Right forelimb (tissue), 1 donor: Measurements from ENCODE around the gene AFG3L2.

Experiments used
- DNase-seq: peaks from one replicate; pipeline ENCODE4 v3.0.0-alpha.2; 2018

Gene AFG3L2

GRCh38 chr18:12299862-12300261 lies 77.2 kb downstream of the AFG3L2 start:
- DNase-seq = no peak

- DNase-seq = no peak
These were observed 80.6 kb downstream of the AFG3L2 start for GRCh38 chr18:12296457-12296856.

GRCh38 chr18:12296087-12296403 lies 81.0 kb downstream of the AFG3L2 start:
- no peak for DNase-seq

DNA sequence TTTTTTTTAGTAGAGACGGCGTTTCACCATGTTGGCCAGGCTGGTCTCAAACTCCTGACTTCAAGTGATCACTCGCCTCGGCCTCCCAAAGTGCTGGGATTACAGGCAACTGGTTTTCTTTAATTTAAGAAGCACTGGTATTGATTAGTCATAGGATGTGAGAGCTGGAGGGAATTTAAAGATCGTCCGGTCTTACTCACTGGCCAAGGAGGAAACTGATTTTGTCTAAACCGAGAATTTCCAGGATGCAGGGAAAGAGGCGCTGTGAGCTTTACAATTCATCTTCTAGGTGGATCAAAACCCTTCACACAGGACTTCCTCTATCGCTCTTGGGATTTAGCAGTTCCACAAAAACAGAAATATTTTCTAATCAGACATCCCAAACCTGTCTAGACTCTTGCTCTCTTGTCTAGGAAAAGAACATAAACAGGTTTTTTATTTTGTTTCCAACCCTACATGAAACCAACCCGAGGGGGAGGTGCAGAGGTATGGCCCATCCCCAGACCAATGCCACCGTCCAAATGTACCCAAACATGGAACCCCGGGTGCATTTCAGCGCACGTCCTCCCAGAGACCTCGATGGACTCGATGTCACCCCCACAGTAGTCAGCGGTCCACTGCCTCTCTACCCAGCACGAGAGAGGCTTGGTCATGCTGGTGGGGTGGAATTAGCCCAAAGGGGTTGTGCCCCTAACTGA lies 81.5 kb downstream of the AFG3L2 start:
- no peak for DNase-seq

- DNase-seq = no peak
These were observed 83.2 kb downstream of the AFG3L2 start for GRCh38 chr18:12293831-12294230.

- DNase-seq = no peak
These were observed 85.3 kb downstream of the AFG3L2 start for GRCh38 chr18:12291690-12292089.

DNA sequence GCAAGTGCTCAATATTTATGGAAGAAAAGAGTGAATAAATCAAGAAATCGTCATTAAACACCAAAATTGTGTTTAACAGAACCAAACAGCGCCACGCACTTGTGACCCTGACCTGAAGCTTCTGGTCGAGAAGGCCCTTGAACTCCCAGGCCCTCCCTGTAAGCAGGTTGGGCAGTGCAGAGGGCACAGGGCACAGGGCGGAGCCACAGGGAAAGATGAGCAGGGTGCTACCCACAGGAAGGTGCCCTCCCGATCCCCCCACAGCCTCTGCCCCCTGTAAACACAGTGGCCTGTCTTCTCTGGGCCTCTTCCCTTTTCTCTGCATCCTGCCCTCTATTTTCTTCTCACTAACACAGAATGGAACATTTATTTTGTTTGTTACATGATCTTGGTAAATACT lies 85.9 kb downstream of the AFG3L2 start:
- DNase-seq = no peak

DNA sequence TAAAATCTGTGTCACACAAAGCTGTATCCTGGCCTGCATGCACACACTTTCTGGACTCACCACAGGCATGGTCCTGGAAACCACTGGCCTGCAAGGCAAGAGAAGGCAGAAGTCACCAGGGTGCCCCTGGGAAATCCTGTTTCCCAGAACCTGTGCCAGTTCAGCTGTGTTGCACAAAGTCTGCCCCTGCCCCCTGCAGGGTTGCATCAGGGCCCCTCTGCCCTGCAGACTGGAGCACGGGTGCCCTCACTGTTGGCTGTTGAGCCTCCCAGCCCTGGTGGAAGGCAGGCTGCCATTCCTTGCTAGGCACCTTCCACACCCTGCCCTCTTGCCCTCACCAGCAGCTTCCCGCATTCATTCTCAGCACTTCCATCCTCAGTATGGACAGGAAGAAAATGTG lies 86.9 kb downstream of the AFG3L2 start:
- no peak for DNase-seq

DNA sequence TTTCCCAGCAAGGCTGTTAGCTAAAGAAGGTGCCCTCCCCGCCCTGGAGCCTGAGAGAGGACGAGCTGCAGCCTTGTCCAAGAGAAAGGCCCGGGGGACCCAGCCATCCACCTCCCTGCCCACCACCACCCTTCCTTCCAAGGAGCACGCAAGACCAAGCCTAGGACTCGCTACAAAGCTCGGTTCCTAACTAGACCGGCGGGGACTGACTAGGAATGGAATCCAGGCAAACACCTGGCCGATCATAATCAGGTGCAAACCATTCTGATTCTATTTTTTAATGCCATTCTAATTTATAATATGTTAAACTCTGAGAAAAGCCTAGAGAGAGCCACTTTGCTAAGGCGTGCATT lies 88.6 kb downstream of the AFG3L2 start:
- no peak for DNase-seq

DNA sequence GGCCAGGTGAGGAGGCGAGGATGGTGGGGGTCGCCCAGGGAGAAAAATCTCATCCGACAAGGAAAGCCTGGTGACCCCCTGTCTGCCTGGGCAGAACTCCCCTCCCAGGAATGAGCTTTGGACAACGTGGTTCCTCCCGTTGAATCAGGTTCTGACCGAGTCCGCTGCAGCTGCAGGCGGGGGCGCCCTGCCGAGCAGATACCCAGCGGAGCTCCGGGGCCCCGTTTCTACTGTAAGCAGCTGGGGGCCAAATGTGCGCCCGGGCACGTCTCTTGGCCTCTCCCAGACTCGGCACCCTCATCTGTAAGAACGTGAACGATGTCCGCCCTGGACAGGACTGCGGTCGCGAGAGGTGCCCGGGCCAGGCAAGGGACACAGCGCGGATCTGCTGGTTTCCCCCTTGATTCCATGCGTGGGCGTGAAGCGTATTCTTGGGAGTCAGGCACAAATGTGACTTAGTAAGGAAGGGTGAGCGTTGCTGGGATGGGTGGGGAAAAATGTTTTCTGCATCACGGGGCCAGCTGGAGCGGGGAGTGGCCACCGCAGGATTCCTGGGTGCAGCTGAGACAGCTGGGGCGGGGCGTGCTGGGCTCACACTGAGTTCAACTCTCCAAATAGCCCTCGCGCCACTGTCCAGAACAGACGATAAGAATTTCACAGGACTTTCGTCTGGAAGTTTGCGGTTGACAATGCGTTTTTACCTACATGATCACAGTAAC lies 89.2 kb downstream of the AFG3L2 start:
- peak; percentile 82 for DNase-seq

GRCh38 chr18:12287131-12287681 lies 89.8 kb downstream of the AFG3L2 start:
- no peak for DNase-seq

DNA sequence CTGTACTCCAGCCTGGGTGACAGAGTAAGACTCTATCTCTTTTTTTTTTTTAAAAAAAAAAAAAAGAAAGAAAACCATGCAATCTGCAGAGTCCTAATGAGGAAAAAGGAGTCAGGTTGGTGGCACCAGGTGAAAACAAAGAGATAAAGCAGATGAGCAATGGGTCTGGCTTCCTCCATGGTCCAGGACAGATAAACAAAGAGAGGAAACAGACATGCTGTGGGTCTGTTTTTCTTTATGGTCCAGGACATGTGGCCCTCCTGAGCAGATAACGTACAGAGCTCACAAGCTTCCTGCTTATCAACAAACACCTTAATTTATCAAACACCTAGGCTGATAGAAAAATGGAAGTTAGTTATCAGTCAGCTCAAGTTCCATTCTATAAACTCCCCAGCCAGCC lies 93.4 kb downstream of the AFG3L2 start:
- DNase-seq = no peak

DNA sequence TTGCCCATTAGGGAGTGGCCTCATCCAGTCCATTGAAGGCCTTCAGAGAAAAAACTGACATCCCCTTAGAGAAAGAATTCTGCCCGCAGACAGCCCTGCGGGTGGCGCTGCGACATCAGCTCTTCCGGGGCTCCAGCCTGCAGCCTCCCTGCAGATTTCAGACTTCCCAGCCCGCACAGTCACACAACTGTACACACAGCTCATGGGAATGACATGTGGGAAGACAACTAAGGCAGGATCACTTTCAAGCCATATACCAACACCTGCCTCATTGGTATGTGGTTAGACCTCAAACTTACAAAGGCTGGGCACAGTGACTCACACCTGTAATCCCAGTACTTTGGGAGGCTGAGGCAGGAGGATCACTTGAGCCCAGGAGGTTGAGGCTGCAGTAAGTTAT lies 93.8 kb downstream of the AFG3L2 start:
- no peak for DNase-seq

DNA sequence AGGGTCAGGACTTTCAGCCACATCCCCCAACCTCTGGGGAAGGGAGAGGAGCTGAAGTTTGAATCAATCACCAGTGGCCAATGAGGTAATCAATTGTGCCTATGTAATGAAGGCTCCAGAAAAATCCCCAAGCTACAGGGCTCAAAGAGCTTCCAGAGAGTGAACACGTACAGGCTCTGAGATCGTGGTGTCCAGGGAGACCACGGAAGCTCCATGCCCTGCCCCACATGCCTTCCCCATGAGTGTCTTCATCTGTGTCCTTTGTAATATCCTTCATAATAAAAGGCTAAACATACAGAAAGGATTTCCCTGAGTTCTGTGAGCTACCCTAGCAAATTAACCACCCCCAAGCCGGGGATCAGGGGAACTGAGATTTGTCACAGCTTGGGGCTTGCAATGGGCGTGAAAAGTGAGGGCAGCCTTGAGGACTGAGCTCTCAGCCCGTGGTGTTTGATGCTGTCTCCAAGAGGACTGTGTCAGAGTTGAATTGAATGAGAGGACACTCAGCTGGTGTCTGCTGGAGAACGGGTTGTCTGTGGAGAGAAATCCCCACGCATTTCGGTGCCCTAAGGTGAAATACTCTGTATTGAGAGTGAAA lies 94.5 kb downstream of the AFG3L2 start:
- no peak for DNase-seq

DNA sequence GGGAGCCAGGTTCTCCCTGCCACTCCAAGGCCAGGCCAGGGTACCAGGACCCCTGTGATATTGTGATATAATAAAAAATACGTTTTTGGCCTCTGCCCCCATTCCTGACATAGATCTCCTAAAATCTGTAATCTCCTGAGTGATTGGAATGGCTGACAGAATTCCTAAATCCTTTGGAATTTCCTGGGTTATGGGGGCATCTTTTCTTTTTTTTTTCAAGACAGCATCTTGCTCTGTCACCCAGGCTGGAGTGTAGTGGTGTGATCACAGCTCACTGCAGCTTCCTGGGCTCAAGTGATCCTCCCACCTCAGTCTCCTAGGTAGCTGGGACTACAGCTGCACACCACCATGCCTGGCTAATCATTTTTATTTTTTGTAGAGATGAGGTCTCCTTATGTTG lies 95.2 kb downstream of the AFG3L2 start:
- no peak for DNase-seq

DNA sequence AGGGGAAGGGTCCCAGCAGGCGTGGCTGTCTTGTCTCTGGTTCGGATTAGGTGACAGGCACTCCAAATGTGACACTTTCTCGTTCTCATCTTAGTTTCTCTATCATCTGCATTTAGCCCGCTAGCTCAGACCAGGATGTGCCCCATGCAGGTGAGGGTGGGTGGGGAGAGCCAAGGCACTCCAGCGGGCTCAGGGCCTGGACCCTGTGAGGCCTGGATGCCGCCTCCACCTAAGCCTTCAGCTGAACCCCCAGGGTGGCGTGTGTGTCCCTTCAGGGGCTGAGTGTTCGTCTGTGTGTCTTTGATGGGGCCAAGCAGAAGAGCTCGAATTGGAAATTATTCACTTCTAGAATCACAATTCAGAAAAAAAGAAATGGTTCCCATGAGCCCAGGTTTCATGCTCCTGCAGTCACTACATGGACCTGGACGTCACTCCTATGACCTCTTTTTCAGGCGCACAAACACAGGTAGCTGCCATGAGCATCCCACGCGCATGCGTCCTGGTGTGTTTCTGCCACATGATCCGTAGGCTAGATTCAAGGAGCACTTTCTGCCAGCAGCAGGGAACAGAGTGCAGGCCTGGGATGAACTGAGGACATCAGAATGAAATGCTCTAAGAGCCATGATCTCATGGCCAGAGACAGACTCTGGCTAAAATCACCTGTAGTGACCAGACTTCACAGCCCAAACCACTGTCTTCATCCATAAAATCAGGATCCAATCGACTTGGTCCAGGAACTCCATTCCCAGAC lies 97.1 kb downstream of the AFG3L2 start:
- DNase-seq = no peak
